Gastroesophageal sphincter (tissue), 4 donors: ENCODE data around the gene SYNGR1. TPM values are rescaled to one million over a fixed set of nuclear protein-coding genes. Genes with fewer than 3 reads are reported as not detected.

Experiments used
- ATAC-seq: fragments of 150-250 bp; one replicate; pipeline ENCODE4 v1.9.1; 2016; ENCODE audit warnings: mild to moderate bottlenecking, moderate library complexity
- H3K27ac ChIP-seq, 4 donors: fragments of 200-600 bp; sonication (generic) in 3 of 4; 1 replicate in 3 of 4; 2 replicates in 1 of 4; pipeline ENCODE4 v1.5.1; 2016 to 2019
- H3K27me3 ChIP-seq: fragments of 200-600 bp; sonication (generic); one replicate; pipeline ENCODE4 v1.5.1; 2019
- H3K36me3 ChIP-seq, 2 donors: fragments of 200-600 bp; sonication (generic); one replicate each; pipeline ENCODE4 v1.5.1; 2019; ENCODE audit warnings: control low read depth in 1 of 2
- H3K4me1 ChIP-seq, 3 donors: fragments of 200-600 bp; sonication (generic); 1 replicate in 2 of 3; 2 replicates in 1 of 3; pipeline ENCODE4 v1.5.1; 2016 to 2019; ENCODE audit warnings: control low read depth in 2 of 3
- H3K4me3 ChIP-seq, 2 donors: fragments of 200-600 bp; sonication (generic); one replicate each; pipeline ENCODE4 v1.5.1; 2019; ENCODE audit warnings: mild to moderate bottlenecking in 1 of 2, moderate library complexity in 1 of 2
- H3K9me3 ChIP-seq, 3 donors: fragments of 200-600 bp; sonication (generic); one replicate each; pipeline ENCODE4 v1.5.1; 2017 to 2019; ENCODE audit warnings: control low read depth in 2 of 3
- CTCF ChIP-seq, 4 experiments: fragments of 200-600 bp in 2 of 4; fragments of 450-650 bp in 2 of 4; sonication (generic) in 1 of 4; IDR thresholded peaks; one replicate each; pipeline ENCODE4 v1.5.1; 2017 to 2019; ENCODE audit warnings: antibody characterized with exemption in 4 of 4, mild to moderate bottlenecking in 2 of 4, moderate library complexity in 2 of 4
- EP300 ChIP-seq: sonication (generic); formaldehyde crosslinking; IDR thresholded peaks from one replicate; pipeline ENCODE4 v1.6.1; 2017; ENCODE audit warnings: antibody characterized with exemption, mild to moderate bottlenecking
- POLR2A ChIP-seq, 2 donors: fragments of 450-650 bp; IDR thresholded peaks; one replicate each; pipeline ENCODE4 v1.6.1; 2017; ENCODE audit warnings: antibody characterized with exemption in 2 of 2, mild to moderate bottlenecking in 2 of 2, moderate library complexity in 1 of 2
- POLR2AphosphoS5 ChIP-seq: sonication (generic); formaldehyde crosslinking; IDR thresholded peaks from one replicate; pipeline ENCODE4 v1.6.1; 2017; ENCODE audit warnings: antibody characterized with exemption
- WGBS, 2 donors: methylation state at CpG; one replicate each; pipeline ENCODE4 v1.1.5; 2018; ENCODE audit warnings: low coverage in 1 of 2; 5-methylcytosine and 5-hydroxymethylcytosine counted together
- total RNA-seq, 4 donors: library from RNA; depleted of rRNA; stranded (reverse); fragments of >200 nt; gene quantifications; one replicate each; pipeline ENCODE4 v1.1.0, GENCODE V29; 2016

Gene SYNGR1
- total RNA-seq, 4 donors from 2014 or later = 13.3 to 34.2 (median 20.1) TPM

GRCh38 chr22:39396797-39397195 lies 47.0 kb downstream of the SYNGR1 start:
- H3K27ac ChIP-seq = no peak overlapping the region
- WGBS, 2 donors = 100% methylated on average over 3 of the region's 3 CpGs; no CpG with 5 or more reads in 1 of the 2 donors

DNA sequence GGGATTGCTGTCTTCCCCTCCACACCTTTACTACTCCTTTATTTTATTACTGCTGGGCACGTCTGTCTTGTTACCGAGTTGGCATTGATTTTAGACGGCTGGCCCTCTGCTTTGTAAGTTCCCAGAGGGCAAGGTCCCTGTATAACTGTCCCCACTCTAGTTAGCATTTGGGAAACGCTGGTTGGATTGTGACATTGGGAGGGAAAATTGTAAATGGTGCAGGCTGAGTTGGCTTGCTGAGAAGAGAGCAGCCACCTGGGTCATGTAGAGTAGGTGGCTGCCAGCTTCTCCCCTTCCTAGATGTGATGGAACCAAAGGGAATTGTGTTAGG lies 51.5 kb downstream of the SYNGR1 start:
- Histone ChIP-seq H3K36me3 (peaks cover 0 to 14% of the 10 kb centered on the region in 2 donors), H3K27me3 (no peaks in the 10 kb centered on the region), H3K9me3 (no peaks in the 10 kb centered on the region), H3K27ac (no peak overlapping the region), H3K4me3 (no peak overlapping the region), H3K4me1 (peaks cover 2 to 63% (median 20%) of the 10 kb centered on the region in 3 donors)
- whole genome bisulfite sequencing, 2 donors = no CpG with 5 or more reads among the region's 4 CpGs
- ATAC-seq = no peak
- TF ChIP-seq POLR2AphosphoS5 (no peak), EP300 (no peak), CTCF (IDR thresholded peaks at IDR 0.05) (no peak), POLR2A (IDR thresholded peaks at IDR 0.05) (no peak)

More at GRCh38 chr22:39396797-39397195, 47.0 kb downstream of the SYNGR1 start:
- no peak for TF ChIP-seq CTCF (IDR thresholded peaks at IDR 0.05)
- no peak for TF ChIP-seq POLR2A (IDR thresholded peaks at IDR 0.05)
- TF ChIP-seq EP300 = no peak
- no peak for TF ChIP-seq POLR2AphosphoS5
- peaks cover 0 to 23% (median 8%) of the 10 kb centered on the region in 3 donors for H3K4me1 ChIP-seq
- no peaks in the 10 kb centered on the region for H3K27me3 ChIP-seq
- H3K36me3 ChIP-seq = no peaks in the 10 kb centered on the region
- H3K9me3 ChIP-seq = no peaks in the 10 kb centered on the region
- H3K4me3 ChIP-seq = no peak overlapping the region
- no peak for ATAC-seq

DNA sequence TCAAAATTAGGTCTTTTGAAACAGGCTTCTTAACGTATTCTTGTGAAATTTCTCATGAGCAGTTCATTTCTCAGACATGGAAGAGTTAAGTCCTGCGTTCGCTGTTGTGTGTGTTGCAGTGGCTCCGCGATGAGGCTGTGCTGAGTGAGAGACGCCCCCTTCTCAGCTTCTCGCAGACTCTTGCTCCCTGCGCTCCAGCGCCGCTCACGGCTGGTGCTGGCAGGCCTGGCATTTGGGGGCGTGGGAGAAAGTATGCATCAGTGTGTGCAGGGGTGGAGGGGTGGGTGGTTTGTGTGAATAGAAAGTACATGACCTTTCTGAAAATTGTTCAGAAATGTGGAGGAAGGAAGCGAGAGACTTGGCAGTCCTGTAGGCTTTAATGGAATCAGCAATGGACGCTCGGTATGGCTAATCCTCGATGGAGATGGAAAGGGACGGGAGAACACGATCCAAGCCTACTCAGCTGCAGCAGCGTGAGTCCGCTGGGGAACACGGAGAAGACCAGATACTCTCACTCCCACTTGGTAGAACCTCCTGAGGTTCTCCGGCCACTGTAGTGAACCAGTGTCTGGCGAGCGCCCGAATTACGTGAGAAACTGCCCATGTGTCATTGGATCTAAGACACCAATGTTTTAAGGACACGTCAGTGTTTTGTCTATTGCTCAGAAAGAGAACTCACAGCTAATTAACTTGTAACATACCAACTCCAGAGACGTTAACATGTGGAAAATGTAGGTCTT lies 55.7 kb downstream of the SYNGR1 start:
- peak; percentile 71 for ATAC-seq
- WGBS, 2 donors = 23 to 25% methylated on average over 12 to 22 of the region's 28 CpGs
- TF ChIP-seq EP300 = no peak
- TF ChIP-seq POLR2A (IDR thresholded peaks at IDR 0.05) = no peak
- peak; percentile 5 for TF ChIP-seq POLR2AphosphoS5
- TF ChIP-seq CTCF (IDR thresholded peaks at IDR 0.05) = peak in 1 of 4 experiments; percentile 28
- peaks cover 0 to 14% of the 10 kb centered on the region in 2 donors for H3K36me3 ChIP-seq
- H3K27ac ChIP-seq = peak overlapping the region in 3 of 4 donors; percentile 32 to 63 (median 54)
- H3K4me3 ChIP-seq = peak overlapping the region in 1 of 2 donors; percentile 30
- H3K27me3 ChIP-seq = no peaks in the 10 kb centered on the region
- peaks cover 2 to 76% (median 18%) of the 10 kb centered on the region in 3 donors for H3K4me1 ChIP-seq
- no peaks in the 10 kb centered on the region for H3K9me3 ChIP-seq

DNA sequence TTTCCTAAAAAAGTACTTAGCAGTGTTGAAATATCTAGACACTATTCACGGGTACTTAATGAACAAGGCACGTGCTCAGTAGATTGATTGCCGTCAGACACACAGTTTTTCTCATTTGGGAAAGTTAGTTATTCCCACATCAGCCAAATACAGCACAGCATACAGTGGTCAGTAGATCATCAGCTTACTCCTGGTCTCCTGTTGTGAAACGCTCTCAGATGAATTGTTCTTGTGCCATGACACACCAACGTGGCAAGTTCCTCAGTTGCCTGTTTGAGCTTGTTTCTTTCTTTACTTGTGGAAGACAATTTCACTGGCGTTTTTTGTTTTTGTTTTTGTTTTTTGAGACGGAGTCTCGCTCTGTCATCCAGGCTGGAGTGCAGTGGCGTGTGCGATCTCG lies 58.4 kb downstream of the SYNGR1 start:
- no peak overlapping the region for H3K27ac ChIP-seq
- no peaks in the 10 kb centered on the region for H3K9me3 ChIP-seq
- H3K4me1 ChIP-seq = peaks cover 2 to 65% (median 12%) of the 10 kb centered on the region in 3 donors
- TF ChIP-seq CTCF (IDR thresholded peaks at IDR 0.05) (no peak), POLR2A (IDR thresholded peaks at IDR 0.05) (no peak), EP300 (no peak), POLR2AphosphoS5 (no peak)
- H3K27me3 ChIP-seq = no peaks in the 10 kb centered on the region
- WGBS, 2 donors = 76 to 83% methylated on average over 9 to 11 of the region's 11 CpGs
- peak; percentile 70 for ATAC-seq
- peaks cover 0 to 2% of the 10 kb centered on the region in 2 donors for H3K36me3 ChIP-seq
- no peak overlapping the region for H3K4me3 ChIP-seq

- WGBS, 2 donors = 56 to 63% methylated on average over 1 of the region's 1 CpG
- ATAC-seq = no peak
- no peaks in the 10 kb centered on the region for H3K9me3 ChIP-seq
- TF ChIP-seq POLR2AphosphoS5 (no peak), EP300 (no peak), CTCF (IDR thresholded peaks at IDR 0.05) (no peak), POLR2A (IDR thresholded peaks at IDR 0.05) (no peak)
- H3K36me3 ChIP-seq = no peaks in the 10 kb centered on the region
- H3K4me3 ChIP-seq = no peak overlapping the region
- no peak overlapping the region for H3K27ac ChIP-seq
- H3K27me3 ChIP-seq = no peaks in the 10 kb centered on the region
- H3K4me1 ChIP-seq = peaks cover 2 to 62% (median 12%) of the 10 kb centered on the region in 3 donors
Observed at GRCh38 chr22:39408807-39409206, 59.0 kb downstream of the SYNGR1 start.
